GM23338 (cell line): ENCODE data around the gene SERBP1. TPM values are rescaled to one million over a fixed set of nuclear protein-coding genes. Genes with fewer than 3 reads are reported as not detected.

Experiments
- ATAC-seq: fragments of 200-7000 bp; cut with Tn5 transposase; 3 replicates; pipeline ENCODE4 v1.9.1; 2020
- DNase-seq: peaks from one replicate; pipeline ENCODE4 v3.0.0-alpha.2; 2015; ENCODE audit warnings: low spot score
- H2AFZ ChIP-seq: fragments of 200-600 bp; sonication (generic); 2 replicates; pipeline ENCODE4 v1.8.0; 2016; ENCODE audit warnings: antibody characterized with exemption, mild to moderate bottlenecking, moderate library complexity
- H3F3A ChIP-seq: fragments of 200-600 bp; sonication (generic); replicated peaks from 2 replicates; pipeline ENCODE4 v1.8.0; 2017; ENCODE audit warnings: antibody characterized with exemption, mixed run types, low read depth
- H3K27ac ChIP-seq: fragments of 200-600 bp; sonication (generic); 2 replicates; pipeline ENCODE4 v1.6.1; 2016; ENCODE audit warnings: low read depth
- H3K27me3 ChIP-seq: fragments of 200-600 bp; sonication (generic); 2 replicates; pipeline ENCODE4 v1.8.0; 2016; ENCODE audit warnings: mild to moderate bottlenecking, mixed run types, moderate library complexity; ENCODE audit not compliant: insufficient read depth
- H3K36me3 ChIP-seq: fragments of 200-600 bp; sonication (generic); 2 replicates; pipeline ENCODE4 v1.8.0; 2016; ENCODE audit warnings: mild to moderate bottlenecking; ENCODE audit not compliant: insufficient read depth
- H3K4me1 ChIP-seq: fragments of 200-600 bp; sonication (generic); 2 replicates; pipeline ENCODE4 v1.8.0; 2016; ENCODE audit warnings: mild to moderate bottlenecking, moderate library complexity; ENCODE audit not compliant: insufficient read depth
- H3K4me2 ChIP-seq: fragments of 200-600 bp; sonication (generic); 2 replicates; pipeline ENCODE4 v1.7.1; 2017; ENCODE audit warnings: mixed run types
- H3K4me3 ChIP-seq: fragments of 200-600 bp; sonication (generic); 2 replicates; pipeline ENCODE4 v1.6.1; 2016; ENCODE audit warnings: mixed run types
- H3K79me2 ChIP-seq: fragments of 200-600 bp; sonication (generic); replicated peaks from 2 replicates; pipeline ENCODE4 v1.8.0; 2017; ENCODE audit warnings: mild to moderate bottlenecking; ENCODE audit not compliant: insufficient read depth
- H3K9me2 ChIP-seq: fragments of 200-600 bp; sonication (generic); 2 replicates; pipeline ENCODE4 v1.8.0; 2017; ENCODE audit not compliant: insufficient read depth
- H4K20me1 ChIP-seq: fragments of 200-600 bp; sonication (generic); replicated peaks from 2 replicates; pipeline ENCODE4 v1.8.0; 2017; ENCODE audit warnings: mild to moderate bottlenecking; ENCODE audit not compliant: insufficient read depth
- H3K27ac Mint-ChIP-seq: 2 replicates; pipeline ENCODE4 v1.8.0; 2020; ENCODE audit warnings: inconsistent platforms, mild to moderate bottlenecking, moderate library complexity, mixed read lengths
- H3K27me3 Mint-ChIP-seq: 3 replicates; pipeline ENCODE4 v1.8.0; 2022; ENCODE audit warnings: low read depth, mild to moderate bottlenecking, moderate library complexity, mixed read lengths, inconsistent platforms; ENCODE audit not compliant: insufficient read depth, poor library complexity
- H3K36me3 Mint-ChIP-seq: 3 replicates; pipeline ENCODE4 v1.8.0; 2021; ENCODE audit warnings: low read depth, mild to moderate bottlenecking, inconsistent platforms, moderate library complexity, mixed read lengths
- H3K4me1 Mint-ChIP-seq: 3 replicates; pipeline ENCODE4 v1.8.0; 2020; ENCODE audit warnings: mild to moderate bottlenecking, inconsistent platforms, mixed read lengths
- H3K4me3 Mint-ChIP-seq: 3 replicates; pipeline ENCODE4 v1.8.0; 2021; ENCODE audit warnings: moderate library complexity, mild to moderate bottlenecking, inconsistent platforms, mixed read lengths
- H3K9me3 Mint-ChIP-seq: 3 replicates; pipeline ENCODE4 v1.8.0; 2020; ENCODE audit warnings: moderate library complexity, mild to moderate bottlenecking, inconsistent platforms, mixed read lengths
- CREB1 ChIP-seq: fragments of 250-450 bp; sonication (Bioruptor Pico); IDR thresholded peaks from 2 replicates; pipeline ENCODE4 v1.5.0; 2020; ENCODE audit warnings: low read depth, mild to moderate bottlenecking, moderate library complexity
- EZH2 ChIP-seq: fragments of 200-600 bp; sonication (generic); IDR thresholded peaks from one replicate; pipeline ENCODE4 v1.8.0; 2017; ENCODE audit warnings: antibody characterized with exemption, mild to moderate bottlenecking, low read depth; ENCODE audit not compliant: unreplicated experiment
- EZH2phosphoT487 ChIP-seq: fragments of 200-600 bp; sonication (generic); IDR thresholded peaks from one replicate; pipeline ENCODE4 v1.8.1; 2018; ENCODE audit warnings: antibody characterized with exemption; ENCODE audit not compliant: unreplicated experiment
- JUNB ChIP-seq: IDR thresholded peaks from one replicate; pipeline ENCODE4 v1.6.1; 2016; ENCODE audit warnings: antibody characterized with exemption; ENCODE audit not compliant: unreplicated experiment
- NANOG ChIP-seq: IDR thresholded peaks from 2 replicates; pipeline ENCODE4 v1.6.1; 2016; ENCODE audit warnings: antibody characterized with exemption, borderline replicate concordance
- POLR2AphosphoS5 ChIP-seq: IDR thresholded peaks from 2 replicates; pipeline ENCODE4 v1.6.1; 2016; ENCODE audit warnings: antibody characterized with exemption, low read depth
- STAT1 ChIP-seq: IDR thresholded peaks from one replicate; pipeline ENCODE4 v1.6.1; 2016; ENCODE audit warnings: antibody characterized with exemption; ENCODE audit not compliant: unreplicated experiment
- ZNF114 ChIP-seq: fragments of 250-450 bp; sonication (Bioruptor Pico); IDR thresholded peaks from 2 replicates; pipeline ENCODE4 v1.5.0; 2020; ENCODE audit warnings: mild to moderate bottlenecking, moderate library complexity
- ZNF331 ChIP-seq: fragments of 250-450 bp; sonication (Bioruptor Pico); IDR thresholded peaks from 2 replicates; pipeline ENCODE4 v1.5.0; 2020; ENCODE audit warnings: low read depth, mild to moderate bottlenecking, moderate library complexity
- polyA plus RNA-seq: library from polyadenylated mRNA; unstranded; fragments of >200 nt; fragmentation: Nextera tagmentation; extraction: Ambion mirVana; gene quantifications from 2 replicates; pipeline ENCODE4 v1.2.1, GENCODE V29; 2016
- total RNA-seq: library from RNA; depleted of rRNA; stranded (reverse); fragments of >200 nt; shearing (Covaris generic); gene quantifications from 2 replicates; pipeline ENCODE4 v1.2.3, GENCODE V29; 2014
- TF ChIP-seq, protein P1 (sequence below): IDR thresholded peaks from one replicate; pipeline ENCODE4 v1.6.1; 2018; ENCODE audit warnings: antibody characterized with exemption; ENCODE audit not compliant: unreplicated experiment
- TF ChIP-seq, protein P2 (sequence below), 2 experiments: fragments of 200-600 bp in 1 of 2; sonication (generic) in 1 of 2; conservative IDR thresholded peaks; 2 replicates each; pipeline versions ENCODE4 v1.5.1 to v1.6.1; 2016 to 2017; ENCODE audit warnings: antibody characterized with exemption in 2 of 2, low read depth in 2 of 2, mild to moderate bottlenecking in 2 of 2, moderate library complexity in 1 of 2
- TF ChIP-seq, protein P3 (sequence below): IDR thresholded peaks from 2 replicates; pipeline ENCODE4 v1.6.1; 2016; ENCODE audit warnings: antibody characterized with exemption
- TF ChIP-seq, protein P4 (sequence below): fragments of 250-450 bp; sonication (Bioruptor Pico); IDR thresholded peaks from 2 replicates; pipeline ENCODE4 v1.5.0; 2020; ENCODE audit warnings: mild to moderate bottlenecking, moderate library complexity

The SERBP1 gene
- total and polyA plus RNA-seq, 2 experiments from 2014 or later: 559 to 674 TPM

DNA sequence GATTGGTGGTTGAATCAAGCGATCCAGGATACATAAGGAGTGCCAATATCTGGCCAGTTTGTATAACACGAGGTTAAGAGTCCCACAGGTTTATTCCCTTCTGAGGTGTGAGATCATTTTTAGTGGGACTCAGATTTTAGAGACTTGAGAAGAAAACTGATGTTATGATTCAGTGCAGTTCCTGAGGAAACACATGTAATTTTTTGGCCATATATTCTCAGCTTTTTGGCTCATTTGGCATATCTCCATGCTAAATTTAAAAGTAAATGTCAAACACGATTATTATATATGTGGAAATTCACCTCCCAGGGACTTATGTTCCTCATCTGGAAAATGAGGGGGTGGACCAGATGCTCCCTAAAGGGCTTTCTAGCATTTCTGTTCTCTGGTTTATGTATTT lies 39.2 kb upstream of the SERBP1 start:
- Histone ChIP-seq H3K4me2 (no peak overlapping the region), H3K4me1 (no peaks in the 10 kb centered on the region; the same call in 1 of the 2 replicates), H3K79me2 (no peaks in the 10 kb centered on the region), H3F3A (no peaks in the 10 kb centered on the region), H3K4me3 (no peak overlapping the region), H3K27ac (no peak overlapping the region), H3K36me3 (no peaks in the 10 kb centered on the region; the same call in 1 of the 2 replicates), H2AFZ (no peak overlapping the region), H4K20me1 (no peaks in the 10 kb centered on the region), H3K9me2 (no peaks in the 10 kb centered on the region), H3K27me3 (no peaks in the 10 kb centered on the region)
- no peak overlapping the region for H3K4me3 Mint-ChIP-seq
- peaks cover 6% of the 10 kb centered on the region for H3K27me3 Mint-ChIP-seq
- ATAC-seq (no peak), DNase-seq (no peak)
- peaks cover 7% of the 10 kb centered on the region for H3K4me1 Mint-ChIP-seq
- no peak for TF ChIP-seq ZNF331 (CRISPR knock-in tag)
- TF ChIP-seq, protein P1, sequence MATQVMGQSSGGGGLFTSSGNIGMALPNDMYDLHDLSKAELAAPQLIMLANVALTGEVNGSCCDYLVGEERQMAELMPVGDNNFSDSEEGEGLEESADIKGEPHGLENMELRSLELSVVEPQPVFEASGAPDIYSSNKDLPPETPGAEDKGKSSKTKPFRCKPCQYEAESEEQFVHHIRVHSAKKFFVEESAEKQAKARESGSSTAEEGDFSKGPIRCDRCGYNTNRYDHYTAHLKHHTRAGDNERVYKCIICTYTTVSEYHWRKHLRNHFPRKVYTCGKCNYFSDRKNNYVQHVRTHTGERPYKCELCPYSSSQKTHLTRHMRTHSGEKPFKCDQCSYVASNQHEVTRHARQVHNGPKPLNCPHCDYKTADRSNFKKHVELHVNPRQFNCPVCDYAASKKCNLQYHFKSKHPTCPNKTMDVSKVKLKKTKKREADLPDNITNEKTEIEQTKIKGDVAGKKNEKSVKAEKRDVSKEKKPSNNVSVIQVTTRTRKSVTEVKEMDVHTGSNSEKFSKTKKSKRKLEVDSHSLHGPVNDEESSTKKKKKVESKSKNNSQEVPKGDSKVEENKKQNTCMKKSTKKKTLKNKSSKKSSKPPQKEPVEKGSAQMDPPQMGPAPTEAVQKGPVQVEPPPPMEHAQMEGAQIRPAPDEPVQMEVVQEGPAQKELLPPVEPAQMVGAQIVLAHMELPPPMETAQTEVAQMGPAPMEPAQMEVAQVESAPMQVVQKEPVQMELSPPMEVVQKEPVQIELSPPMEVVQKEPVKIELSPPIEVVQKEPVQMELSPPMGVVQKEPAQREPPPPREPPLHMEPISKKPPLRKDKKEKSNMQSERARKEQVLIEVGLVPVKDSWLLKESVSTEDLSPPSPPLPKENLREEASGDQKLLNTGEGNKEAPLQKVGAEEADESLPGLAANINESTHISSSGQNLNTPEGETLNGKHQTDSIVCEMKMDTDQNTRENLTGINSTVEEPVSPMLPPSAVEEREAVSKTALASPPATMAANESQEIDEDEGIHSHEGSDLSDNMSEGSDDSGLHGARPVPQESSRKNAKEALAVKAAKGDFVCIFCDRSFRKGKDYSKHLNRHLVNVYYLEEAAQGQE: no peak
- TF ChIP-seq, protein P2, sequence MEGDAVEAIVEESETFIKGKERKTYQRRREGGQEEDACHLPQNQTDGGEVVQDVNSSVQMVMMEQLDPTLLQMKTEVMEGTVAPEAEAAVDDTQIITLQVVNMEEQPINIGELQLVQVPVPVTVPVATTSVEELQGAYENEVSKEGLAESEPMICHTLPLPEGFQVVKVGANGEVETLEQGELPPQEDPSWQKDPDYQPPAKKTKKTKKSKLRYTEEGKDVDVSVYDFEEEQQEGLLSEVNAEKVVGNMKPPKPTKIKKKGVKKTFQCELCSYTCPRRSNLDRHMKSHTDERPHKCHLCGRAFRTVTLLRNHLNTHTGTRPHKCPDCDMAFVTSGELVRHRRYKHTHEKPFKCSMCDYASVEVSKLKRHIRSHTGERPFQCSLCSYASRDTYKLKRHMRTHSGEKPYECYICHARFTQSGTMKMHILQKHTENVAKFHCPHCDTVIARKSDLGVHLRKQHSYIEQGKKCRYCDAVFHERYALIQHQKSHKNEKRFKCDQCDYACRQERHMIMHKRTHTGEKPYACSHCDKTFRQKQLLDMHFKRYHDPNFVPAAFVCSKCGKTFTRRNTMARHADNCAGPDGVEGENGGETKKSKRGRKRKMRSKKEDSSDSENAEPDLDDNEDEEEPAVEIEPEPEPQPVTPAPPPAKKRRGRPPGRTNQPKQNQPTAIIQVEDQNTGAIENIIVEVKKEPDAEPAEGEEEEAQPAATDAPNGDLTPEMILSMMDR (conservative IDR thresholded peaks at IDR 0.05; ENCODE audit: low read depth in 2 of 2): no peak
- TF ChIP-seq NANOG: no peak
- TF ChIP-seq, protein P3, sequence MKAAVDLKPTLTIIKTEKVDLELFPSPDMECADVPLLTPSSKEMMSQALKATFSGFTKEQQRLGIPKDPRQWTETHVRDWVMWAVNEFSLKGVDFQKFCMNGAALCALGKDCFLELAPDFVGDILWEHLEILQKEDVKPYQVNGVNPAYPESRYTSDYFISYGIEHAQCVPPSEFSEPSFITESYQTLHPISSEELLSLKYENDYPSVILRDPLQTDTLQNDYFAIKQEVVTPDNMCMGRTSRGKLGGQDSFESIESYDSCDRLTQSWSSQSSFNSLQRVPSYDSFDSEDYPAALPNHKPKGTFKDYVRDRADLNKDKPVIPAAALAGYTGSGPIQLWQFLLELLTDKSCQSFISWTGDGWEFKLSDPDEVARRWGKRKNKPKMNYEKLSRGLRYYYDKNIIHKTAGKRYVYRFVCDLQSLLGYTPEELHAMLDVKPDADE: no peak
- no peak for TF ChIP-seq ZNF114
- no peak for TF ChIP-seq EZH2phosphoT487
- TF ChIP-seq, protein P4, sequence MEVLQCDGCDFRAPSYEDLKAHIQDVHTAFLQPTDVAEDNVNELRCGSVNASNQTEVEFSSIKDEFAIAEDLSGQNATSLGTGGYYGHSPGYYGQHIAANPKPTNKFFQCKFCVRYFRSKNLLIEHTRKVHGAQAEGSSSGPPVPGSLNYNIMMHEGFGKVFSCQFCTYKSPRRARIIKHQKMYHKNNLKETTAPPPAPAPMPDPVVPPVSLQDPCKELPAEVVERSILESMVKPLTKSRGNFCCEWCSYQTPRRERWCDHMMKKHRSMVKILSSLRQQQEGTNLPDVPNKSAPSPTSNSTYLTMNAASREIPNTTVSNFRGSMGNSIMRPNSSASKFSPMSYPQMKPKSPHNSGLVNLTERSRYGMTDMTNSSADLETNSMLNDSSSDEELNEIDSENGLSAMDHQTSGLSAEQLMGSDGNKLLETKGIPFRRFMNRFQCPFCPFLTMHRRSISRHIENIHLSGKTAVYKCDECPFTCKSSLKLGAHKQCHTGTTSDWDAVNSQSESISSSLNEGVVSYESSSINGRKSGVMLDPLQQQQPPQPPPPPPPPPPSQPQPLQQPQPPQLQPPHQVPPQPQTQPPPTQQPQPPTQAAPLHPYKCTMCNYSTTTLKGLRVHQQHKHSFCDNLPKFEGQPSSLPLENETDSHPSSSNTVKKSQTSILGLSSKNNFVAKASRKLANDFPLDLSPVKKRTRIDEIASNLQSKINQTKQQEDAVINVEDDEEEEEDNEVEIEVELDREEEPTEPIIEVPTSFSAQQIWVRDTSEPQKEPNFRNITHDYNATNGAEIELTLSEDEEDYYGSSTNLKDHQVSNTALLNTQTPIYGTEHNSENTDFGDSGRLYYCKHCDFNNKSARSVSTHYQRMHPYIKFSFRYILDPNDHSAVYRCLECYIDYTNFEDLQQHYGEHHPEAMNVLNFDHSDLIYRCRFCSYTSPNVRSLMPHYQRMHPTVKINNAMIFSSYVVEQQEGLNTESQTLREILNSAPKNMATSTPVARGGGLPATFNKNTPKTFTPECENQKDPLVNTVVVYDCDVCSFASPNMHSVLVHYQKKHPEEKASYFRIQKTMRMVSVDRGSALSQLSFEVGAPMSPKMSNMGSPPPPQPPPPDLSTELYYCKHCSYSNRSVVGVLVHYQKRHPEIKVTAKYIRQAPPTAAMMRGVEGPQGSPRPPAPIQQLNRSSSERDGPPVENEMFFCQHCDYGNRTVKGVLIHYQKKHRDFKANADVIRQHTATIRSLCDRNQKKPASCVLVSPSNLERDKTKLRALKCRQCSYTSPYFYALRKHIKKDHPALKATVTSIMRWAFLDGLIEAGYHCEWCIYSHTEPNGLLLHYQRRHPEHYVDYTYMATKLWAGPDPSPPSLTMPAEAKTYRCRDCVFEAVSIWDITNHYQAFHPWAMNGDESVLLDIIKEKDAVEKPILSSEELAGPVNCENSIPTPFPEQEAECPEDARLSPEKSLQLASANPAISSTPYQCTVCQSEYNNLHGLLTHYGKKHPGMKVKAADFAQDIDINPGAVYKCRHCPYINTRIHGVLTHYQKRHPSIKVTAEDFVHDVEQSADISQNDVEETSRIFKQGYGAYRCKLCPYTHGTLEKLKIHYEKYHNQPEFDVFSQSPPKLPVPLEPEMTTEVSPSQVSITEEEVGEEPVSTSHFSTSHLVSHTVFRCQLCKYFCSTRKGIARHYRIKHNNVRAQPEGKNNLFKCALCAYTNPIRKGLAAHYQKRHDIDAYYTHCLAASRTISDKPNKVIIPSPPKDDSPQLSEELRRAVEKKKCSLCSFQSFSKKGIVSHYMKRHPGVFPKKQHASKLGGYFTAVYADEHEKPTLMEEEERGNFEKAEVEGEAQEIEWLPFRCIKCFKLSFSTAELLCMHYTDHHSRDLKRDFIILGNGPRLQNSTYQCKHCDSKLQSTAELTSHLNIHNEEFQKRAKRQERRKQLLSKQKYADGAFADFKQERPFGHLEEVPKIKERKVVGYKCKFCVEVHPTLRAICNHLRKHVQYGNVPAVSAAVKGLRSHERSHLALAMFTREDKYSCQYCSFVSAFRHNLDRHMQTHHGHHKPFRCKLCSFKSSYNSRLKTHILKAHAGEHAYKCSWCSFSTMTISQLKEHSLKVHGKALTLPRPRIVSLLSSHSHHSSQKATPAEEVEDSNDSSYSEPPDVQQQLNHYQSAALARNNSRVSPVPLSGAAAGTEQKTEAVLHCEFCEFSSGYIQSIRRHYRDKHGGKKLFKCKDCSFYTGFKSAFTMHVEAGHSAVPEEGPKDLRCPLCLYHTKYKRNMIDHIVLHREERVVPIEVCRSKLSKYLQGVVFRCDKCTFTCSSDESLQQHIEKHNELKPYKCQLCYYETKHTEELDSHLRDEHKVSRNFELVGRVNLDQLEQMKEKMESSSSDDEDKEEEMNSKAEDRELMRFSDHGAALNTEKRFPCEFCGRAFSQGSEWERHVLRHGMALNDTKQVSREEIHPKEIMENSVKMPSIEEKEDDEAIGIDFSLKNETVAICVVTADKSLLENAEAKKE (CRISPR knock-in tag): no peak
- no peak for TF ChIP-seq JUNB
- no peak for TF ChIP-seq EZH2
- TF ChIP-seq POLR2AphosphoS5: no peak
- no peak for TF ChIP-seq STAT1
- TF ChIP-seq CREB1 (CRISPR knock-in tag): no peak
- no peak overlapping the region for H3K27ac Mint-ChIP-seq
- no peaks in the 10 kb centered on the region for H3K36me3 Mint-ChIP-seq
- H3K9me3 Mint-ChIP-seq: no peaks in the 10 kb centered on the region; the same call in 2 of the 3 replicates
